Heart right ventricle (tissue), 16 donors: ENCODE measurements around the gene SUB1. TPM values are rescaled to one million over a fixed set of nuclear protein-coding genes. Genes with fewer than 3 reads are reported as not detected.

Experiments
- ATAC-seq, 8 donors: fragments of 200-7000 bp; cut with Tn5 transposase; one replicate each; pipeline ENCODE4 v1.9.1; 2020; ENCODE audit warnings: mild to moderate bottlenecking in 8 of 8, moderate library complexity in 8 of 8, moderate number of reproducible peaks in 1 of 8
- DNase-seq, 2 donors: peaks; one replicate each; pipeline ENCODE4 v3.0.0-alpha.2; 2020
- H3K27ac ChIP-seq, 10 donors: fragments of 200-600 bp; sonication (generic) in 2 of 10; one replicate each; pipeline versions ENCODE4 v1.5.0 to v1.8.0; 2020 to 2022; ENCODE audit warnings: mild to moderate bottlenecking in 3 of 10
- H3K27me3 ChIP-seq, 7 donors: fragments of 200-600 bp; one replicate each; pipeline ENCODE4 v1.8.0; 2021 to 2022; ENCODE audit warnings: mild to moderate bottlenecking in 2 of 7
- H3K36me3 ChIP-seq, 9 donors: fragments of 200-600 bp; sonication (generic) in 1 of 9; one replicate each; pipeline versions ENCODE4 v1.5.0 to v1.8.0; 2020 to 2022; ENCODE audit warnings: mild to moderate bottlenecking in 2 of 9
- H3K4me1 ChIP-seq, 9 donors: fragments of 200-600 bp; sonication (generic) in 1 of 9; one replicate each; pipeline versions ENCODE4 v1.5.0 to v1.8.0; 2020 to 2022; ENCODE audit warnings: mild to moderate bottlenecking in 4 of 9
- H3K4me3 ChIP-seq, 10 donors: fragments of 200-600 bp; sonication (generic) in 2 of 10; one replicate each; pipeline versions ENCODE4 v1.5.0 to v1.8.0; 2020 to 2022; ENCODE audit warnings: mild to moderate bottlenecking in 7 of 10, moderate library complexity in 2 of 10
- H3K9me3 ChIP-seq, 11 donors: fragments of 200-600 bp in 10 of 11; sonication (generic) in 2 of 11; one replicate each; pipeline versions ENCODE4 v1.5.0 to v1.8.0; 2013 to 2022; ENCODE audit warnings: mild to moderate bottlenecking in 2 of 11, control low read depth in 1 of 11, moderate library complexity in 1 of 11
- CTCF ChIP-seq, 9 donors: fragments of 200-600 bp; sonication (generic) in 2 of 9; IDR thresholded peaks; one replicate each; pipeline versions ENCODE4 v1.5.0 to v1.8.0; 2021 to 2022; ENCODE audit warnings: antibody characterized with exemption in 9 of 9, mild to moderate bottlenecking in 5 of 9, moderate library complexity in 1 of 9
- WGBS, 2 donors: extraction: QIAGEN DNeasy Blood & Tissue Kit; methylation state at CpG; one replicate each; pipeline ENCODE4 v1.1.7; 2013; ENCODE audit warnings: inconsistent platforms in 1 of 2; 5-methylcytosine and 5-hydroxymethylcytosine counted together
- intact Hi-C, 10 donors: fragments of 100-400 bp; cut with DNase I; formaldehyde crosslinking; loops; one replicate each; pipeline versions ENCODE4 v1.11.1 to v1.14.2; 2022
- polyA plus RNA-seq, 2 donors: library from polyadenylated mRNA; stranded (reverse); fragments of 200-250 nt; gene quantifications; one replicate each; pipeline ENCODE4 v1.2.3, GENCODE V29; 2013
- total RNA-seq, 10 donors: library from RNA; stranded (reverse); fragmentation: NEBNext Ultra II Directional in 3 of 10; extraction: Animal tissue kit (Norgen Biotek cat#: 25700) in 3 of 10; gene quantifications; one replicate each; pipeline versions ENCODE4 v1.2.1 to v1.2.4, GENCODE V29; 2021 to 2023
- donor health status: Arrhythmogenic right ventricular cardiomyopathy.
- donor health status: ischemic (EF 13 %, LVEDD 7.1; RV severe dilation, severe dysfunction).
- donor health status: healthy with polysubstance abuse.
- donor health status: DM: no; HTN: yes; CAD: no.
- donor health status: DM: no; HTN: no; CAD: no.
- donor health status: ischemic (EF 25% LVEDD 6.9; RV normal size, moderate dysfunction).
- donor health status: ischemic (EF 25% LVEDD 5.7; RV mildly dilated, moderate dysfunction).
- donor health status: healthy.
- donor health status: DM: yes; HTN: yes; CAD: no.
- donor health status: Ischemic cardiomyopathy.
- donor health status: ischemic (EF 35%, LVEDD 5.7; RV mildly dilated, moderate dysfunction).
- donor health status: nonischemic (EF 11% LVEDD 7.7; RV severe dilation, severe dysfunction).
- donor health status: DM: yes; HTN: yes; CAD: no.
- donor health status: PGD.
- donor health status: ischemic (EF 29% LVEDD 5.4; RV normal size, mild dysfunction).
- donor health status: nonischemic (EF 23%, LVEDD 6.1; RV moderate dilation, normal function).

Gene SUB1
- total and polyA plus RNA-seq, 12 donors = 86.8 to 224 (median 186) TPM

- peak; percentile 66 to 86 (median 78) for ATAC-seq
- Histone ChIP-seq H3K27me3 (no peaks in the 10 kb centered on the region), H3K36me3 (peaks cover 0 to 100% (median 43%) of the 10 kb centered on the region in 9 donors), H3K27ac (peak overlapping the region in 6 of 10 donors; percentile 13 to 56 (median 36)), H3K4me3 (no peak overlapping the region), H3K9me3 (no peaks in the 10 kb centered on the region), H3K4me1 (peaks cover 0 to 70% (median 54%) of the 10 kb centered on the region in 9 donors)
- TF ChIP-seq CTCF (IDR thresholded peaks at IDR 0.05) = no peak
- WGBS, 2 donors = 36 to 41% methylated on average over 4 of the region's 4 CpGs
- peak in 1 of 2 donors; percentile 11 for DNase-seq
- intact Hi-C loops = no loop called here
These were observed 14.8 kb downstream of the SUB1 start for GRCh38 chr5:32600054-32600622.

- DNase-seq = no peak
- H3K36me3 ChIP-seq = peaks cover 0 to 96% (median 37%) of the 10 kb centered on the region in 9 donors
- no peak overlapping the region for H3K4me3 ChIP-seq
- H3K27ac ChIP-seq = no peak overlapping the region
- H3K9me3 ChIP-seq = no peaks in the 10 kb centered on the region
- peaks cover 0 to 55% (median 41%) of the 10 kb centered on the region in 9 donors for H3K4me1 ChIP-seq
- 85 to 96% methylated on average over 1 of the region's 1 CpG for WGBS, 2 donors
- ATAC-seq = no peak
- intact Hi-C loops = no loop called here
- TF ChIP-seq CTCF (IDR thresholded peaks at IDR 0.05) = no peak
- no peaks in the 10 kb centered on the region for H3K27me3 ChIP-seq
These were observed 16.4 kb downstream of the SUB1 start for GRCh38 chr5:32601623-32602295.

- H3K4me3 ChIP-seq = no peak overlapping the region
- peaks cover 0 to 45% (median 32%) of the 10 kb centered on the region in 9 donors for H3K4me1 ChIP-seq
- H3K27ac ChIP-seq = no peak overlapping the region
- no peak for TF ChIP-seq CTCF (IDR thresholded peaks at IDR 0.05)
- no peak for ATAC-seq
- H3K27me3 ChIP-seq = no peaks in the 10 kb centered on the region
- 92 to 98% methylated on average over 2 of the region's 2 CpGs for WGBS, 2 donors
- no peaks in the 10 kb centered on the region for H3K9me3 ChIP-seq
- intact Hi-C loops = no loop called here
- no peak for DNase-seq
- H3K36me3 ChIP-seq = peaks cover 0 to 96% (median 40%) of the 10 kb centered on the region in 9 donors
These were observed 17.5 kb downstream of the SUB1 start for GRCh38 chr5:32602906-32603305.

- no peaks in the 10 kb centered on the region for H3K9me3 ChIP-seq
- WGBS, 2 donors = 88 to 97% methylated on average over 4 of the region's 4 CpGs
- H3K27me3 ChIP-seq = no peaks in the 10 kb centered on the region
- H3K36me3 ChIP-seq = peaks cover 0 to 77% (median 24%) of the 10 kb centered on the region in 9 donors
- H3K4me1 ChIP-seq = peaks cover 0 to 31% (median 20%) of the 10 kb centered on the region in 9 donors
- intact Hi-C loops = no loop called here
- H3K4me3 ChIP-seq = no peak overlapping the region
- DNase-seq = no peak
- ATAC-seq = no peak
- H3K27ac ChIP-seq = no peak overlapping the region
- no peak for TF ChIP-seq CTCF (IDR thresholded peaks at IDR 0.05)
These were observed 19.7 kb downstream of the SUB1 start for GRCh38 chr5:32604800-32605765.
